ENCODE data around the gene PLXNA2. TPM values are rescaled to one million over a fixed set of nuclear protein-coding genes. Genes with fewer than 3 reads are reported as not detected.

PLXNA2 gene
- total and polyA plus RNA-seq, 2 experiments from 2014 or later, result 3.7 to 5.4 TPM

GRCh38 chr1:208181364-208181763 is 62.8 kb downstream of the PLXNA2 start:
- no peaks in the 10 kb centered on the region for H3K9me3 ChIP-seq (ENCODE audit: low read depth)
- H3F3A ChIP-seq (ENCODE audit: insufficient read depth), result peaks cover 20% of the 10 kb centered on the region
- no peaks in the 10 kb centered on the region for H4K20me1 ChIP-seq (ENCODE audit: insufficient read depth)
- H3K27me3 ChIP-seq (replicated peaks; ENCODE audit: insufficient read depth), result no peaks in the 10 kb centered on the region
- in situ Hi-C loops (cut with MboI), result no loop called here
- DNase-seq, result no peak
- no peak overlapping the region for H3K9ac ChIP-seq
- no peaks in the 10 kb centered on the region for H3K79me2 ChIP-seq (ENCODE audit: insufficient read depth)
- H3K4me1 ChIP-seq (ENCODE audit: insufficient read depth), result peaks cover 27% of the 10 kb centered on the region
- H3K4me2 ChIP-seq (ENCODE audit: unreplicated experiment), result no peak overlapping the region
- no peaks in the 10 kb centered on the region for H3K36me3 ChIP-seq (ENCODE audit: low read depth)
- H3K9me2 ChIP-seq (ENCODE audit: insufficient read depth), result no peaks in the 10 kb centered on the region
- H3K27ac ChIP-seq, result no peak overlapping the region
- H2AFZ ChIP-seq, result no peak overlapping the region
- H3K4me3 ChIP-seq, result no peak overlapping the region
- TF ChIP-seq EZH2 (IDR thresholded peaks at IDR 0.05; ENCODE audit: insufficient read depth, poor library complexity, severe bottlenecking) (no peak), EZH2phosphoT487 (IDR thresholded peaks at IDR 0.05; ENCODE audit: insufficient read depth, low read depth) (no peak)
- 93 to 99% methylated on average over 4 of the region's 4 CpGs for WGBS, 2 experiments (ENCODE audit: low coverage in 1 of 2, low lambda C conversion rate in 2 of 2, missing lambda C conversion rate in 2 of 2)

DNA sequence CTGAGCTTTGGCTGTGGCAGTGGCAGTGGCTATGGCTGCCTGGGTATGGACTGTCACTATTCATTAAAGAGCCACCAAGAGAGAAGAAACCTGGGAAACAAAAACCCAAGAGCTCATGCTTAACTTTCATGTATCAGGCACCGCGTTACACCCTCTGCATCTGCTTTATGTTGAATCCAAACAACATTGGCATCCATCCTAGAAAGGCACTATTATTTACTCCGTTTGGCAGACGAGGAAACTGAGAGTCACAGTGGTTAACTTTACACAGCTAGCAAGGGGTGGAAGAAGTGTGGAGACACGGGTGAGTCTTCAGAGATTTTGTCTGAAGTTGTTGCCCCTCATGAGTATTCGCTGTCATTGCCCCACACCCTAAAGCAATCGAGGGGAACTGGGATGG is 63.8 kb downstream of the PLXNA2 start:
- H3F3A ChIP-seq (ENCODE audit: insufficient read depth), result peaks cover 13% of the 10 kb centered on the region
- H3K9me3 ChIP-seq (ENCODE audit: low read depth), result no peaks in the 10 kb centered on the region
- H3K4me2 ChIP-seq (ENCODE audit: unreplicated experiment), result no peak overlapping the region
- WGBS, 2 experiments (ENCODE audit: low coverage in 1 of 2, low lambda C conversion rate in 2 of 2, missing lambda C conversion rate in 2 of 2), result 94 to 96% methylated on average over 7 of the region's 7 CpGs
- H3K4me1 ChIP-seq (ENCODE audit: insufficient read depth), result peaks cover 21% of the 10 kb centered on the region
- no peak overlapping the region for H3K27ac ChIP-seq
- no peak overlapping the region for H2AFZ ChIP-seq
- no peak for DNase-seq
- H3K9ac ChIP-seq, result no peak overlapping the region
- in situ Hi-C loops (cut with MboI), result no loop called here
- H3K27me3 ChIP-seq (replicated peaks; ENCODE audit: insufficient read depth), result no peaks in the 10 kb centered on the region
- H3K79me2 ChIP-seq (ENCODE audit: insufficient read depth), result no peaks in the 10 kb centered on the region
- no peaks in the 10 kb centered on the region for H3K9me2 ChIP-seq (ENCODE audit: insufficient read depth)
- TF ChIP-seq EZH2phosphoT487 (IDR thresholded peaks at IDR 0.05; ENCODE audit: insufficient read depth, low read depth), result no peak
- TF ChIP-seq EZH2 (IDR thresholded peaks at IDR 0.05; ENCODE audit: insufficient read depth, poor library complexity, severe bottlenecking), result no peak
- H3K4me3 ChIP-seq, result no peak overlapping the region
- H4K20me1 ChIP-seq (ENCODE audit: insufficient read depth), result no peaks in the 10 kb centered on the region
- no peaks in the 10 kb centered on the region for H3K36me3 ChIP-seq (ENCODE audit: low read depth)

- in situ Hi-C loops (cut with MboI), result no loop called here
- TF ChIP-seq EZH2phosphoT487 (IDR thresholded peaks at IDR 0.05; ENCODE audit: insufficient read depth, low read depth) (no peak), EZH2 (IDR thresholded peaks at IDR 0.05; ENCODE audit: insufficient read depth, poor library complexity, severe bottlenecking) (no peak)
- 89 to 90% methylated on average over 7 of the region's 7 CpGs for WGBS, 2 experiments (ENCODE audit: low coverage in 1 of 2, low lambda C conversion rate in 2 of 2, missing lambda C conversion rate in 2 of 2)
These were observed 64.2 kb downstream of the PLXNA2 start for GRCh38 chr1:208179961-208180409.

DNA sequence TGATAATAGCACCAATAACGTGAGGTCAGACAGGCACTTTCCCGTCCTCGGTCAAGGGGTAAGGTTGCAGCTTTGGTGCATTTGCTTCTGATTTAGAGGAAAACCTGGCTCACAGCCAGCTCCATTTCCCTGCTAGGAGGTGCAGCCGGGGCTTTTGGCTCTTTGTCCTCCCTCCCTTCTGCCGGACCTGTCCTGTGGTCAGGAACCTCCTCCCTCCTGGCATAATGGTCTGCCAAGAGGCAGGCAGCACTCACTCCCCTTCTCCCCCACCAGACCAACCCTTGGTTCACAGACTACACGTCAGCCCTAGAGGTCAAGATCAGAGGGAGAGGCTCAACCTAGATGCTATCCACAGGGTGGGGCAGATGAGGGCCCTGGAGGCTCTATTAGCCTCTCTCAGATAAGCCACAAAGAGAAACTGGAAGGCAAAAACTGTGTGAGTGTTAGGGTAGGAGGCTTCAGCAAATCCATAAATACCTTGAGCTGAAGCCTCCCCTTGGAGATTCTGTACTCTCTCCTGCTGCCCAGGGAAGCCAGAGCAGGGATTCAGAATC is 64.8 kb downstream of the PLXNA2 start:
- H3K36me3 ChIP-seq (ENCODE audit: low read depth), result no peaks in the 10 kb centered on the region
- H3K27me3 ChIP-seq (replicated peaks; ENCODE audit: insufficient read depth), result no peaks in the 10 kb centered on the region
- no peak overlapping the region for H3K4me3 ChIP-seq
- DNase-seq, result no peak
- no peak for TF ChIP-seq EZH2phosphoT487 (IDR thresholded peaks at IDR 0.05; ENCODE audit: insufficient read depth, low read depth)
- TF ChIP-seq EZH2 (IDR thresholded peaks at IDR 0.05; ENCODE audit: insufficient read depth, poor library complexity, severe bottlenecking), result no peak
- H3F3A ChIP-seq (ENCODE audit: insufficient read depth), result peaks cover 4% of the 10 kb centered on the region; the same call in 1 of the 2 replicates
- H3K79me2 ChIP-seq (ENCODE audit: insufficient read depth), result no peaks in the 10 kb centered on the region
- in situ Hi-C loops (cut with MboI), result no loop called here
- no peak overlapping the region for H3K9ac ChIP-seq
- peaks cover 21% of the 10 kb centered on the region for H3K4me1 ChIP-seq (ENCODE audit: insufficient read depth)
- no peak overlapping the region for H3K4me2 ChIP-seq (ENCODE audit: unreplicated experiment)
- H3K27ac ChIP-seq, result no peak overlapping the region
- 92 to 93% methylated on average over 6 of the region's 6 CpGs for WGBS, 2 experiments (ENCODE audit: low coverage in 1 of 2, low lambda C conversion rate in 2 of 2, missing lambda C conversion rate in 2 of 2)
- H2AFZ ChIP-seq, result no peak overlapping the region
- no peaks in the 10 kb centered on the region for H3K9me3 ChIP-seq (ENCODE audit: low read depth)
- no peaks in the 10 kb centered on the region for H3K9me2 ChIP-seq (ENCODE audit: insufficient read depth)
- H4K20me1 ChIP-seq (ENCODE audit: insufficient read depth), result no peaks in the 10 kb centered on the region

More at GRCh38 chr1:208179961-208180409, 64.2 kb downstream of the PLXNA2 start:
- DNase-seq, result no peak
- Histone ChIP-seq H3K4me3 (no peak overlapping the region), H4K20me1 (ENCODE audit: insufficient read depth) (no peaks in the 10 kb centered on the region), H2AFZ (no peak overlapping the region), H3K4me1 (ENCODE audit: insufficient read depth) (peaks cover 21% of the 10 kb centered on the region), H3K9ac (no peak overlapping the region), H3K36me3 (ENCODE audit: low read depth) (no peaks in the 10 kb centered on the region), H3K79me2 (ENCODE audit: insufficient read depth) (no peaks in the 10 kb centered on the region), H3K9me2 (ENCODE audit: insufficient read depth) (no peaks in the 10 kb centered on the region), H3K4me2 (ENCODE audit: unreplicated experiment) (no peak overlapping the region), H3F3A (ENCODE audit: insufficient read depth) (peaks cover 9% of the 10 kb centered on the region), H3K27ac (no peak overlapping the region), H3K9me3 (ENCODE audit: low read depth) (no peaks in the 10 kb centered on the region), H3K27me3 (replicated peaks; ENCODE audit: insufficient read depth) (no peaks in the 10 kb centered on the region)
